ENCODE results near the gene ALDH1L1. TPM values are rescaled to one million over a fixed set of nuclear protein-coding genes. Genes with fewer than 3 reads are reported as not detected.

ALDH1L1 gene
- total and polyA plus RNA-seq, 2 of the 4 experiments (the other 2 are of a cell fraction) = not detected

GRCh38 chr3:126136428-126137220 is 43.8 kb downstream of the ALDH1L1 start:
- no peaks in the 10 kb centered on the region for H3K36me3 ChIP-seq (ENCODE audit: control insufficient read depth, insufficient read depth, low read length)
- no peak overlapping the region for H3K9ac ChIP-seq (ENCODE audit: low read depth, low read length)
- no peak overlapping the region for H3K27ac ChIP-seq (ENCODE audit: insufficient read depth, low read length)
- no peak overlapping the region for H2BK5ac ChIP-seq (ENCODE audit: low read depth, low read length, poor library complexity, severe bottlenecking)
- ATAC-seq (ENCODE audit: low read depth) (no peak), DNase-seq (no peak)
- H3K4me1 ChIP-seq (ENCODE audit: control insufficient read depth, insufficient read depth, low read length) = no peaks in the 10 kb centered on the region
- no peak overlapping the region for H4K5ac ChIP-seq (ENCODE audit: low read depth, low read length)
- H2BK15ac ChIP-seq (ENCODE audit: low read depth, low read length) = no peak overlapping the region
- no peak overlapping the region for H2AFZ ChIP-seq (replicated peaks; ENCODE audit: low read length, poor library complexity)
- H3K23ac ChIP-seq (ENCODE audit: low read depth, low read length) = no peak overlapping the region
- peak overlapping the region; percentile 16 for H2AK9ac ChIP-seq (replicated peaks; ENCODE audit: low read depth, low read length, poor library complexity)
- no peak overlapping the region for H4K8ac ChIP-seq (ENCODE audit: low read depth in 2 of 2, low read length in 2 of 2)
- H3K79me1 ChIP-seq (ENCODE audit: low read depth in 1 of 2, low read length in 2 of 2) = no peaks in the 10 kb centered on the region
- POLR2A ChIA-PET (ENCODE audit: unreplicated experiment) = no interaction called here
- H3K4ac ChIP-seq (ENCODE audit: low read depth, low read length) = no peak overlapping the region
- TF ChIP-seq MAFK (IDR thresholded peaks at IDR 0.05; ENCODE audit: low read depth, low read length) = no peak
- TF ChIP-seq CEBPB (IDR thresholded peaks at IDR 0.05; ENCODE audit: low read depth, low read length) = no peak
- TF ChIP-seq SMC3 (IDR thresholded peaks at IDR 0.05; ENCODE audit: low read depth, low read length) = no peak
- TF ChIP-seq CTCF (conservative IDR thresholded peaks at IDR 0.05; ENCODE audit: low read depth, low read length) = no peak
- no peak for TF ChIP-seq NFE2L2 (IDR thresholded peaks at IDR 0.05; ENCODE audit: low read depth, low read length)
- TF ChIP-seq ELK1 (IDR thresholded peaks at IDR 0.05; ENCODE audit: borderline replicate concordance, low read depth, low read length) = no peak
- no peak for TF ChIP-seq MAZ (IDR thresholded peaks at IDR 0.05; ENCODE audit: borderline replicate concordance, low read depth, low read length)
- TF ChIP-seq MXI1 (IDR thresholded peaks at IDR 0.05; ENCODE audit: borderline replicate concordance, low read depth, low read length) = no peak
- TF ChIP-seq FOS (IDR thresholded peaks at IDR 0.05; ENCODE audit: low read depth, low read length) = no peak
- no peak for TF ChIP-seq USF2 (IDR thresholded peaks at IDR 0.05; ENCODE audit: low read depth, low read length)
- no peak overlapping the region for H3K4me2 ChIP-seq (ENCODE audit: low read depth, low read length)
- H3K9me3 ChIP-seq (ENCODE audit: control insufficient read depth, insufficient read depth, low read length) = peaks cover 2% of the 10 kb centered on the region; the same call in 1 of the 2 replicates
- H2BK20ac ChIP-seq (ENCODE audit: low read depth, low read length) = no peak overlapping the region
- CTCF ChIA-PET = no interaction called here
- no peak overlapping the region for H3K14ac ChIP-seq (replicated peaks; ENCODE audit: low read depth, low read length)
- H3K4me3 ChIP-seq (ENCODE audit: insufficient read depth, low read depth, low read length) = no peak overlapping the region
- no CpG with 5 or more reads among the region's 11 CpGs for WGBS, 2 experiments (ENCODE audit: extremely low coverage in 2 of 2, insufficient read length in 1 of 2)
- H3K18ac ChIP-seq (ENCODE audit: low read depth, low read length) = no peak overlapping the region
- H2BK120ac ChIP-seq (ENCODE audit: low read depth, low read length) = no peak overlapping the region
- BruUV-seq (replicated peaks) = no TSS peak
- H3K56ac ChIP-seq (ENCODE audit: extremely low read depth, insufficient read depth, low read length) = no peak overlapping the region
- H4K91ac ChIP-seq (ENCODE audit: insufficient read depth, low read depth, low read length) = no peak overlapping the region
- dilution Hi-C loops (cut with HindIII; ENCODE audit: low sequenced_read_pairs, unreplicated experiment) (no loop called here), in situ Hi-C loops (cut with MboI; ENCODE audit: low sequenced_read_pairs) (no loop called here), intact Hi-C loops (cut with micrococcal nuclease) (loop anchor here (10.0 kb wide), 1 partner anchor 338 kb away; the partner anchor contains the start of gene ZXDC)
- H3K27me3 ChIP-seq (ENCODE audit: control insufficient read depth, insufficient read depth, low read length) = peaks cover 33% of the 10 kb centered on the region
- no peak overlapping the region for H2AK5ac ChIP-seq (ENCODE audit: low read depth, low read length)
- no peaks in the 10 kb centered on the region for H3K9me1 ChIP-seq (ENCODE audit: insufficient read depth, low read length)
- no peaks in the 10 kb centered on the region for H4K20me1 ChIP-seq (ENCODE audit: insufficient read depth, low read length)
